Breast epithelium (tissue), 3 donors: ENCODE data around the gene LRRC4.

Experiments
- CTCF ChIP-seq, 3 donors: fragments of 450-650 bp; IDR thresholded peaks; one replicate each; pipeline ENCODE4 v1.5.1; 2016 to 2017; ENCODE audit warnings: antibody characterized with exemption in 3 of 3, mild to moderate bottlenecking in 3 of 3, moderate library complexity in 3 of 3
- POLR2A ChIP-seq: fragments of 450-650 bp; IDR thresholded peaks from one replicate; pipeline ENCODE4 v1.6.1; 2016; ENCODE audit warnings: antibody characterized with exemption, mild to moderate bottlenecking, moderate library complexity
- POLR2AphosphoS5 ChIP-seq, 3 donors: sonication (generic); formaldehyde crosslinking; IDR thresholded peaks; one replicate each; pipeline ENCODE4 v1.6.1; 2017; ENCODE audit warnings: antibody characterized with exemption in 3 of 3

GRCh38 chr7:128010391-128011127, 20.7 kb downstream of the LRRC4 start:
- TF ChIP-seq POLR2AphosphoS5 (IDR thresholded peaks at IDR 0.05) (no peak), CTCF (IDR thresholded peaks at IDR 0.05) (no peak), POLR2A (no peak)
